Putamen (tissue), 1 donor: Measurements from ENCODE around the gene SFXN2.
"Not testable (repeated sequence)": the region's sequence is repeated elsewhere in the genome, so short reads cannot be mapped to it uniquely, and the experiment has no call there.

Source experiments
- DNase-seq: peaks from one replicate; pipeline ENCODE4 v3.0.0-alpha.2; 2016; ENCODE audit warnings: low spot score

The SFXN2 gene

DNA sequence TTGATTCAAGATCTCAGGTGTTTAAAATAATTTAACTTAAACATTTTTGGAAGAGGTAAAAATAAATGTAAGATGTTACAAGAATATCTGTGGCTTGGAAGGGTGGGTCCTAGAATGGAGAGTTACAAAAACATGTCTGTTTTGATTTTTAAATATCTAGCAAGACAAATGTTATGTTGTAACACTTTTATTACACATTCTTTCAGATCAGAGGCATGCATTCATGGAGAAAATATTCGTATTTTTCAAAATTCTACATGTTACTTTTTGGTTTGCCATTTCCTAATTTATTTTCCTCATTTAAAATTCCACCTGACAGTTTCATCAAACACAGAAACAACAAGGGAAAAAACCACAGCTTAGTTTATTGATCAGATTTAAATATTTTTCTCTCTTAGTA, 39.3 kb downstream of the SFXN2 start:
- DNase-seq = no peak

DNA sequence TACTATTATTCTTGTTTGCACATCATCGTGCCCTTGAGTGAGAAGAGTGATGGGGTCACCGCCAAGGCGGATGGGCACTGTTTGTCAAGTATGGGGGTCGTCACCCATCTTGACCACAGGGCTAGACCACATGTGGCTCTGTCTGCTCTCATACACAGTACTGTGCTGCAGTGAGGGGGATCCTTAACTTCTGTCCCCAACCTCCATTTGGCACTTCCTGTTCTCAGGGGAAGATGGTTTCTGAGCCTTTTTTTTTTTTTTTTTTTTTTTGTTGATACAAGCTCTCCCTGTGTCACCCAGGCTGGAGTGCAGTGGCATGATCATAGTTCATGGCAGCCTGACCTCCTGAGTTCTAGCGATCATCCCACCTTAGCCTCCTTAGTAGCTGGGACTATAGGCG, 42.9 kb downstream of the SFXN2 start:
- no peak for DNase-seq

- DNase-seq = no peak
These were observed 44.0 kb downstream of the SFXN2 start for GRCh38 chr10:102758240-102758932.

GRCh38 chr10:102758933-102759262, 44.5 kb downstream of the SFXN2 start:
- not testable (repeated sequence) for DNase-seq

DNA sequence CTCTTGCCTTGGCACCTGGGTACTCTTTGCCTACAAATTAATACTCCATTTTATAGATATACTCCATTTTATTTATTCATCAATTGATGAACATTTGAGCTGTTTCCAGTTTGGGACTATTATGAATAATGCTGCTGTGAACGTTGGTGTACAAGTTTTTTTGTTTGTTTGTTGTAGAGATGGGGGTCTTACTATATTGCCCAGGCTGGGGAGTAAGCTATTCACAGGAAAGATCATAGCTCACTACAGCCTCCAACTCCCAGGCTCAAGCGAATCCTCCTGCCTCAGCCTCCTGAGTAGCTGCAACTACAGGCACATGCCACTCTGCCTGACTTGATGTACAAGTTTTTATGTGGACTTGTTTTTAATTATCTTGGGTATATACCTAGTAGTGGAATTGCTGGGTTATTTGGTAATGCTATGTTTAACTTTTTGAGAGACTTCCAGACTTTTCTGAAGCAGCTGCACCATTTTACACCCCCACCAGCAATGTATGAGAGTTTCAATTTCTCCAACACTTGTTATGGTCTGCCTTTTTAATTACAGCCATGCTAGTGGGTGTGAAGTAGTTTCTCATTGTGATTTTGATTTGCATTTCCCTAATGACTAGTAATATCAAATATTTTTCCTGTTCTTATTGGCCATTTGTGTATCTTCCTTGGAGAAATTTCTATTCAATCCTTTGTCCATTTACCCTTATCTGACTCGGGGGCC, 45.2 kb downstream of the SFXN2 start:
- DNase-seq = no peak

DNA sequence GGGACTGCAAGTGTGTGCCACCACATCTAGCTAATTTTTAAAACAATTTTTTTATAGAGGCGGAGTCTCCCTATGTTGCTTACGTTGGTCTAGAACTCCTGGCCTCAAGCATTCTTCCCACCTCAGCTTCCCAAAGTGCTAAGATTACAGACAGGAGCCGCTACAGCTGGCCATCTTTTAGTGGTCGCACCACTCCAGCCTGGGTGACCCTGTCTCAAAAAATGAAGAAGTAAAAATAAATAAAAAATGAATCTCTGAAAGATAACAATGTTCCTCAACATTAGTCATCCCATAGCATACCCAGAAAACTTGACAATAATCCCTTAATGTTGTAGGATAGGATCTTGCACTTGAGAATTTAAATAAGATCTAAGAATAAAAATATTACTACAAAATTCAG, 47.5 kb downstream of the SFXN2 start:
- DNase-seq = no peak

DNA sequence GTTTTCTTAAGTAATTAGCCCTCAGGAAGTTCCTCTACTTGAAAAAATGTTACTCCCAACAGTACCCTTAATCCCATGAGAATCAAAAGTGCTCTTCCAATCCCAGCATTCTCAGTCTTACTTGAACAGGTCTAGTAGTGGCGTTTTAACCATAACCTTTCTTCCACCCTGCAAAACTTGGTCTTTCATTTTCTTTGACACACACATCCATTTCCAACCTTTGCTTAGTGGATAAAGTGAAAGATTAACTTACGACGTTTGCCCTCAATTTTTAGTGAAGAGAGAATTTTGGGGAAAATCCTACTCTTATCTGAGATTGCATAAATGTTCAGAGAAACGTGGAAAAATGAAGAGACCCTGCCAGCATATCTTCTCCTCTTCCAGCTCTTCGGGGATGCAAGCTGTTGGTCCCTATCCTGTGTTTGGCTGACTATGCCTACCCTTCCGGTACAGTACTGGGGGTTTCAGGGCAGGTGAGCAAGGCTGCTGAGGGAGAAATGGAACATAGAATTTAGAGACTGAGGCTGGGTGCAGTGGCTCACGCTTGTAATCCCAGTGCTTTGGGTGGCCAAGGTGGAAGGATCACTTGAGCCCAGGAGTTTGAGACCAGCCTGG, 48.1 kb downstream of the SFXN2 start:
- no peak for DNase-seq

GRCh38 chr10:102763037-102763607, 48.7 kb downstream of the SFXN2 start:
- DNase-seq = no peak

- no peak for DNase-seq
These were observed 50.2 kb downstream of the SFXN2 start for GRCh38 chr10:102764470-102765161.

DNA sequence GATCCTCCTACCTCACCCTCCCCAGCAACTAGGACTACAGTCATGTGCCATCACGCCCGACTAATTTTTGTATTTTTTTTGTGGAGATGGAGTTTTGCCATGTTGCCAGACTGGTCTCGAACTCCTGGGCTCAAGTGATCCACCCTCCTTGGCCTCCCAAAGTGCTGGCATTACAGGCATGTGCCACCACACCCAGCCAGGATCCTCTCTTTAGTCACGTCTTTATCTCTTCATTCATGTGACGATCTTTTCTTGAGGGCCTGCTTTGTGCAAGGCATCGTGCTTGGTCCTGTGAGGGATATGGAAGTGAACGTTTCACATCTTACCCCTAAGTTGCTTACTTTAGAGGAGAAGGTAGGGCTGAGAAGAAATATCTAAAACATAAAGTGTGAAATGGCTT, 50.9 kb downstream of the SFXN2 start:
- no peak for DNase-seq

GRCh38 chr10:102767428-102768160, 53.2 kb downstream of the SFXN2 start:
- no peak for DNase-seq

- no peak for DNase-seq
These were observed 55.1 kb downstream of the SFXN2 start for GRCh38 chr10:102769375-102770107.

DNA sequence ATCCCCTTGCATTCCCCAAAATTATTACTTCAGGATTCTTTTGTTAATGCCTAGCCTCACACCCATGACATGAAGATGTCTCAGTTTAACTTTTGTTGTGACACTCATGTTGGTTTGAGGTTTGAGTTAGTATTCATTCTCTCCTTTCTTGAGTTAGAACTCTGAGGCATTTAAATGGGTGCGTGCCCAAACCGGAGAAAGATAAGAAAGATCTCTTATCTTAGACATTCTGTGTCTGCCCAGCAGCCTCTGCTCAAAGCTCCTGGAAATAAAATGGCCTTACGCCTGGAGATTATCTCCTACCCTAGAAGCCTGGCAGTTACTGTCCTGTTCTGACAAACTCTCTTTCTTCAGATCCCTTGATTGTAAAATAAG, 55.7 kb downstream of the SFXN2 start:
- no peak for DNase-seq

GRCh38 chr10:102770792-102771191, 56.4 kb downstream of the SFXN2 start:
- no peak for DNase-seq

DNA sequence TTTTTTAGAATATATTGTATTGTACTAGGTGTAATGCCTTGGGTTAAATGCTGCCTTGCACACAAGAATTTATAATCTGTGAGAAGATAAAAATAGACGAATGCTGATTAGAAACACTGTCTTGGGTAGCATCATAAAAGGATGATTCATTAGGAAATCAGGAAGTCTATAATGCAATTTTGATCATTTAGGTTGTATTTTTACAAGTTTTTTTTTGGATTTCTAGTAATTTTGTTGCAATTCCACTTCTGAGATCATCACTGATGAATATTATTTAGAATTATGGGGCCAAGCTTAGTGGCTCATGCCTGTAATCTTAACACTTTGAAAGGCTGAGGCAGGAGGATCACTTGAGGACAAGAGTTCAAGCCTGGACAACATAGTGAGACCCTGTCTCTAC, 58.9 kb downstream of the SFXN2 start:
- no peak for DNase-seq

- no peak for DNase-seq
These were observed 59.5 kb downstream of the SFXN2 start for GRCh38 chr10:102773986-102774385.

GRCh38 chr10:102775201-102775934, 60.9 kb downstream of the SFXN2 start:
- DNase-seq = no peak

- DNase-seq = peak; percentile 78
These were observed 61.7 kb downstream of the SFXN2 start for GRCh38 chr10:102775935-102776669.

GRCh38 chr10:102776779-102777456, 62.5 kb downstream of the SFXN2 start:
- DNase-seq = peak; percentile 45
